ENCODE data around the gene SERPINA1. TPM values are rescaled to one million over a fixed set of nuclear protein-coding genes. Genes with fewer than 3 reads are reported as not detected.

Gene SERPINA1
- polyA plus RNA-seq (2011; rRNA removed), result 2.2 and 4.1 TPM in 2 replicates
- 0.12 and 0.19 TPM in 2 replicates for polyA plus RNA-seq (2012; cell fraction: cytosol; rRNA removed)
- polyA plus RNA-seq (2012; cell fraction: nucleus; rRNA removed), result 0.13 and 0.48 TPM in 2 replicates
- polyA plus RNA-seq (2017; fragmentation: RNase III; extraction: RNeasy Plus Mini Kit Qiagen cat#74134 plus additional on column Dnase treatment), result 0.24 to 0.34 TPM (median 0.26 TPM) in 3 replicates
- 0.58 and 2.4 TPM in 2 replicates for polyA minus RNA-seq (2011; rRNA and poly(A)+ RNA removed)

- FAIRE-seq (no peak), ATAC-seq (peak in 1 of 2 experiments; percentile 30; a peak in 1 of 6 replicates), DNase-seq (ENCODE audit: low read depth in 1 of 2, low spot score in 1 of 2) (no peak)
- Histone ChIP-seq H3K4me1 (0 out of 3 replicates have a peak, but pooled peaks cover 5% of the 10 kb centered on the region), H3K27ac (no peak within 1 kb of the TSS), H3K9me3 (no peaks in the 10 kb centered on the region), H3K4me3 (no peak within 1 kb of the TSS), H3K4me2 (no peak within 1 kb of the TSS)
- 64% methylated on average over 16 of the region's 18 CpGs for WGBS (ENCODE audit: missing lambda C conversion rate)
- TF ChIP-seq ZFP36 (IDR thresholded peaks at IDR 0.05; ENCODE audit: borderline replicate concordance, partially characterized antibody), result no peak
- TF ChIP-seq, protein P1, sequence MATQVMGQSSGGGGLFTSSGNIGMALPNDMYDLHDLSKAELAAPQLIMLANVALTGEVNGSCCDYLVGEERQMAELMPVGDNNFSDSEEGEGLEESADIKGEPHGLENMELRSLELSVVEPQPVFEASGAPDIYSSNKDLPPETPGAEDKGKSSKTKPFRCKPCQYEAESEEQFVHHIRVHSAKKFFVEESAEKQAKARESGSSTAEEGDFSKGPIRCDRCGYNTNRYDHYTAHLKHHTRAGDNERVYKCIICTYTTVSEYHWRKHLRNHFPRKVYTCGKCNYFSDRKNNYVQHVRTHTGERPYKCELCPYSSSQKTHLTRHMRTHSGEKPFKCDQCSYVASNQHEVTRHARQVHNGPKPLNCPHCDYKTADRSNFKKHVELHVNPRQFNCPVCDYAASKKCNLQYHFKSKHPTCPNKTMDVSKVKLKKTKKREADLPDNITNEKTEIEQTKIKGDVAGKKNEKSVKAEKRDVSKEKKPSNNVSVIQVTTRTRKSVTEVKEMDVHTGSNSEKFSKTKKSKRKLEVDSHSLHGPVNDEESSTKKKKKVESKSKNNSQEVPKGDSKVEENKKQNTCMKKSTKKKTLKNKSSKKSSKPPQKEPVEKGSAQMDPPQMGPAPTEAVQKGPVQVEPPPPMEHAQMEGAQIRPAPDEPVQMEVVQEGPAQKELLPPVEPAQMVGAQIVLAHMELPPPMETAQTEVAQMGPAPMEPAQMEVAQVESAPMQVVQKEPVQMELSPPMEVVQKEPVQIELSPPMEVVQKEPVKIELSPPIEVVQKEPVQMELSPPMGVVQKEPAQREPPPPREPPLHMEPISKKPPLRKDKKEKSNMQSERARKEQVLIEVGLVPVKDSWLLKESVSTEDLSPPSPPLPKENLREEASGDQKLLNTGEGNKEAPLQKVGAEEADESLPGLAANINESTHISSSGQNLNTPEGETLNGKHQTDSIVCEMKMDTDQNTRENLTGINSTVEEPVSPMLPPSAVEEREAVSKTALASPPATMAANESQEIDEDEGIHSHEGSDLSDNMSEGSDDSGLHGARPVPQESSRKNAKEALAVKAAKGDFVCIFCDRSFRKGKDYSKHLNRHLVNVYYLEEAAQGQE (IDR thresholded peaks at IDR 0.05), result no peak
- no peak for TF ChIP-seq RAD21 (conservative IDR thresholded peaks at IDR 0.05 in 1 of 2, IDR thresholded peaks at IDR 0.05 in 1 of 2)
- no peak for TF ChIP-seq KDM1A (IDR thresholded peaks at IDR 0.05; ENCODE audit: low read depth)
- no peak for TF ChIP-seq NPAS2 (CRISPR knock-in tag; IDR thresholded peaks at IDR 0.05; ENCODE audit: borderline replicate concordance)
- TF ChIP-seq RCOR1 (IDR thresholded peaks at IDR 0.05; ENCODE audit: low read depth, low read length), result no peak
- TF ChIP-seq, protein P2, sequence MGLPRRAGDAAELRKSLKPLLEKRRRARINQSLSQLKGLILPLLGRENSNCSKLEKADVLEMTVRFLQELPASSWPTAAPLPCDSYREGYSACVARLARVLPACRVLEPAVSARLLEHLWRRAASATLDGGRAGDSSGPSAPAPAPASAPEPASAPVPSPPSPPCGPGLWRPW (IDR thresholded peaks at IDR 0.05), result no peak
- TF ChIP-seq RFX5 (IDR thresholded peaks at IDR 0.05), result no peak
- TF ChIP-seq, protein P3, sequence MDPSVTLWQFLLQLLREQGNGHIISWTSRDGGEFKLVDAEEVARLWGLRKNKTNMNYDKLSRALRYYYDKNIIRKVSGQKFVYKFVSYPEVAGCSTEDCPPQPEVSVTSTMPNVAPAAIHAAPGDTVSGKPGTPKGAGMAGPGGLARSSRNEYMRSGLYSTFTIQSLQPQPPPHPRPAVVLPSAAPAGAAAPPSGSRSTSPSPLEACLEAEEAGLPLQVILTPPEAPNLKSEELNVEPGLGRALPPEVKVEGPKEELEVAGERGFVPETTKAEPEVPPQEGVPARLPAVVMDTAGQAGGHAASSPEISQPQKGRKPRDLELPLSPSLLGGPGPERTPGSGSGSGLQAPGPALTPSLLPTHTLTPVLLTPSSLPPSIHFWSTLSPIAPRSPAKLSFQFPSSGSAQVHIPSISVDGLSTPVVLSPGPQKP (IDR thresholded peaks at IDR 0.05; ENCODE audit: low read depth, low read length), result no peak
- TF ChIP-seq E2F6 (IDR thresholded peaks at IDR 0.05; ENCODE audit: borderline replicate concordance, low read depth), result no peak
- TF ChIP-seq ATOH8 (CRISPR knock-in tag; IDR thresholded peaks at IDR 0.05; ENCODE audit: low read depth), result no peak
- TF ChIP-seq EHF (CRISPR knock-in tag; IDR thresholded peaks at IDR 0.05), result no peak
- TF ChIP-seq JUNB (IDR thresholded peaks at IDR 0.05), result no peak
- TF ChIP-seq ESRRA (IDR thresholded peaks at IDR 0.05; ENCODE audit: borderline replicate concordance, low read length), result no peak
- no peak for TF ChIP-seq FOSL2 (IDR thresholded peaks at IDR 0.05)
- no peak for TF ChIP-seq FOSL2 (CRISPR knock-in tag; IDR thresholded peaks at IDR 0.05)
- TF ChIP-seq, protein P4, sequence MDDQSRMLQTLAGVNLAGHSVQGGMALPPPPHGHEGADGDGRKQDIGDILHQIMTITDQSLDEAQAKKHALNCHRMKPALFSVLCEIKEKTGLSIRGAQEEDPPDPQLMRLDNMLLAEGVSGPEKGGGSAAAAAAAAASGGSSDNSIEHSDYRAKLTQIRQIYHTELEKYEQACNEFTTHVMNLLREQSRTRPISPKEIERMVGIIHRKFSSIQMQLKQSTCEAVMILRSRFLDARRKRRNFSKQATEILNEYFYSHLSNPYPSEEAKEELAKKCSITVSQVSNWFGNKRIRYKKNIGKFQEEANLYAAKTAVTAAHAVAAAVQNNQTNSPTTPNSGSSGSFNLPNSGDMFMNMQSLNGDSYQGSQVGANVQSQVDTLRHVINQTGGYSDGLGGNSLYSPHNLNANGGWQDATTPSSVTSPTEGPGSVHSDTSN (IDR thresholded peaks at IDR 0.05), result no peak
- no peak for TF ChIP-seq POLR2A (IDR thresholded peaks at IDR 0.05; ENCODE audit: low read length)
- TF ChIP-seq TFCP2L1 (CRISPR knock-in tag; IDR thresholded peaks at IDR 0.05), result no peak
- ChIA-PET POLR2A (no interaction called here), CTCF (no interaction called here)
Measured at GRCh38 chr14:94388384-94389103, at the start of gene SERPINA1. SERPINA1 (minus strand) TSS chr14:94388602; CDS start chr14:94383237, 5,365 bp downstream.

All from A549 (cell line).